Pancreas (tissue), 10 donors: ENCODE data around the gene CPLX1. TPM values are rescaled to one million over a fixed set of nuclear protein-coding genes. Genes with fewer than 3 reads are reported as not detected.

ENCODE experiments used
- ATAC-seq, 4 donors: fragments of 200-7000 bp; cut with Tn5 transposase; one replicate each; pipeline versions ENCODE4 v1.8.0 to v1.9.1; 2020; ENCODE audit warnings: mild to moderate bottlenecking in 4 of 4, moderate library complexity in 4 of 4
- DNase-seq, 6 donors: peaks; one replicate each; pipeline ENCODE4 v3.0.0-alpha.2; 2020
- FAIRE-seq: peaks from 2 replicates; lab custom pipeline; 2012; peaks lifted over from hg19 to GRCh38; lab: Jason Lieb, UNC
- H3K27ac ChIP-seq, 4 donors: fragments of 200-600 bp; sonication (generic); 1 replicate in 3 of 4; 2 replicates in 1 of 4; pipeline versions ENCODE4 v1.5.0 to v1.8.0; 2020
- H3K27me3 ChIP-seq, 4 donors: fragments of 200-600 bp; one replicate each; pipeline ENCODE4 v1.8.0; 2021
- H3K36me3 ChIP-seq, 3 donors: fragments of 200-600 bp; sonication (generic) in 1 of 3; one replicate each; pipeline versions ENCODE4 v1.5.0 to v1.8.0; 2020 to 2021
- H3K4me1 ChIP-seq, 3 donors: fragments of 200-600 bp; one replicate each; pipeline ENCODE4 v1.8.0; 2021
- H3K4me3 ChIP-seq, 4 donors: fragments of 200-600 bp; sonication (generic) in 2 of 4; one replicate each; pipeline versions ENCODE4 v1.5.0 to v1.8.0; 2020 to 2021
- H3K9me3 ChIP-seq, 4 donors: fragments of 200-600 bp; one replicate each; pipeline ENCODE4 v1.8.0; 2021
- WGBS, 2 donors: extraction: QIAGEN DNeasy Blood & Tissue Kit; methylation state at CpG; one replicate each; pipeline ENCODE4 v1.1.7; 2013; 5-methylcytosine and 5-hydroxymethylcytosine counted together
- intact Hi-C, 3 donors: fragments of 100-400 bp; cut with DNase I; formaldehyde crosslinking; loops; one replicate each; pipeline versions ENCODE4 v1.11.1 to v1.14.2; 2022
- polyA plus RNA-seq, 2 donors: library from polyadenylated mRNA; stranded (reverse); fragments of 200-250 nt; gene quantifications; one replicate each; pipeline ENCODE4 v1.2.3, GENCODE V29; 2013
- total RNA-seq, 6 donors: library from RNA; stranded (reverse); fragmentation: NEBNext Ultra II Directional in 4 of 6; extraction: Animal tissue kit (Norgen Biotek cat#: 25700) in 4 of 6; gene quantifications; one replicate each; pipeline versions ENCODE4 v1.2.1 to v1.2.4, GENCODE V29; 2021 to 2023
- TF ChIP-seq, protein P1 (sequence below), 4 donors: fragments of 200-600 bp; sonication (generic) in 3 of 4; IDR thresholded peaks; one replicate each; pipeline versions ENCODE4 v1.5.0 to v1.8.0; 2021; ENCODE audit warnings: antibody characterized with exemption in 4 of 4
- donor health status: healthy with polysubstance abuse.
- donor health status: DM: no; HTN: no; CAD: no; lungs with moderate emphysema.
- donor health status: DM: no; HTN: no; CAD: no.
- donor health status: control.
- donor health status: control.
- donor health status: Bipolar disorder and iron deficiency.
- donor health status: DM: yes; HTN: yes; CAD: no.
- donor health status: DM: no; HTN: no; CAD: no.
- donor health status: DM: no; HTN: no; CAD: no.
- donor health status: DM: yes; HTN: yes; CAD: no.

The CPLX1 gene
- total and polyA plus RNA-seq, 8 donors, result 0.51 to 7.7 (median 1.4) TPM

DNA sequence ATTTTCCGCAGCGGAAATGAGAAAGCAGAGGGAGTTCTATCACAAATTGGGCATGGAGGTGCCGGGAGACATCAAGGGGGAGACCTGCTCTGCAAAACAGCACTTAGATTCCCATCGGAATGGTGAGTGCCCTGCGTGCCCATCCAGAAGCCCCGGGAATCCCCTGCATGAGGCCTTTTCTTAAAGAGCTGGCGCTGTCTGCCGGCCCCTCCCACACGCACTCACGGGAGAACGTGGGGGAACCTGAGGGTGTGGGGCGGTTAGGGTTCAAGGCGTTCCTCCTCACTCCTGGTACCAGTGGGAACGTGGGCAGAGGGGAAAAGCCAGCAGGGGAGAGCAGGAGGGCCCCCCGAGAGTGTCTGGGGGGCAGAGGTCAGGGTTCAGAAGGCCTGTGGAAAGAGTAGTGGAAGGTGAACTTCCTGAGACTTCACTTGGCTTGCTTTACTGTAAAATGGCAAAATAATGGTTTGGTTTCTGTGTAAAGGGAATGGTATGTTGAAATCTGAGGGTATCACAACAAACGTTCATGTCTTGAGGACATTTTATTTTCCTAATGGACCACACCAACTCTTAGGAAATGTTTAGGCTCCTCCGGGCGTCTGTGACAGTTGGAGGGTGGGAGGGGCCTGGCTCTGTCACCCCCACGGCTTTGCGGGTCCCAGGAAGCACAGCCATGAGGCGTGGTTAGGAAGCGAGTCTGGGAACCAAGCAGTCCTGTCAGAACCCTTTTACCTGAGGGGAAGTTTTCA, 82.3 kb downstream of the CPLX1 start:
- DNase-seq, result peak in 2 of 6 donors; percentile 9 to 42
- 88 to 90% methylated on average over 22 of the region's 22 CpGs for WGBS, 2 donors
- peaks cover 0 to 6% (median 0%) of the 10 kb centered on the region in 3 donors for H3K36me3 ChIP-seq
- no peak overlapping the region for H3K27ac ChIP-seq
- FAIRE-seq, result no peak
- TF ChIP-seq, protein P1, sequence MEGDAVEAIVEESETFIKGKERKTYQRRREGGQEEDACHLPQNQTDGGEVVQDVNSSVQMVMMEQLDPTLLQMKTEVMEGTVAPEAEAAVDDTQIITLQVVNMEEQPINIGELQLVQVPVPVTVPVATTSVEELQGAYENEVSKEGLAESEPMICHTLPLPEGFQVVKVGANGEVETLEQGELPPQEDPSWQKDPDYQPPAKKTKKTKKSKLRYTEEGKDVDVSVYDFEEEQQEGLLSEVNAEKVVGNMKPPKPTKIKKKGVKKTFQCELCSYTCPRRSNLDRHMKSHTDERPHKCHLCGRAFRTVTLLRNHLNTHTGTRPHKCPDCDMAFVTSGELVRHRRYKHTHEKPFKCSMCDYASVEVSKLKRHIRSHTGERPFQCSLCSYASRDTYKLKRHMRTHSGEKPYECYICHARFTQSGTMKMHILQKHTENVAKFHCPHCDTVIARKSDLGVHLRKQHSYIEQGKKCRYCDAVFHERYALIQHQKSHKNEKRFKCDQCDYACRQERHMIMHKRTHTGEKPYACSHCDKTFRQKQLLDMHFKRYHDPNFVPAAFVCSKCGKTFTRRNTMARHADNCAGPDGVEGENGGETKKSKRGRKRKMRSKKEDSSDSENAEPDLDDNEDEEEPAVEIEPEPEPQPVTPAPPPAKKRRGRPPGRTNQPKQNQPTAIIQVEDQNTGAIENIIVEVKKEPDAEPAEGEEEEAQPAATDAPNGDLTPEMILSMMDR (IDR thresholded peaks at IDR 0.05), result no peak
- no peaks in the 10 kb centered on the region for H3K9me3 ChIP-seq
- H3K4me1 ChIP-seq, result no peaks in the 10 kb centered on the region
- no peak overlapping the region for H3K4me3 ChIP-seq
- H3K27me3 ChIP-seq, result no peaks in the 10 kb centered on the region
- ATAC-seq, result peak in 1 of 4 donors; percentile 23
- intact Hi-C loops, result no loop called here

DNA sequence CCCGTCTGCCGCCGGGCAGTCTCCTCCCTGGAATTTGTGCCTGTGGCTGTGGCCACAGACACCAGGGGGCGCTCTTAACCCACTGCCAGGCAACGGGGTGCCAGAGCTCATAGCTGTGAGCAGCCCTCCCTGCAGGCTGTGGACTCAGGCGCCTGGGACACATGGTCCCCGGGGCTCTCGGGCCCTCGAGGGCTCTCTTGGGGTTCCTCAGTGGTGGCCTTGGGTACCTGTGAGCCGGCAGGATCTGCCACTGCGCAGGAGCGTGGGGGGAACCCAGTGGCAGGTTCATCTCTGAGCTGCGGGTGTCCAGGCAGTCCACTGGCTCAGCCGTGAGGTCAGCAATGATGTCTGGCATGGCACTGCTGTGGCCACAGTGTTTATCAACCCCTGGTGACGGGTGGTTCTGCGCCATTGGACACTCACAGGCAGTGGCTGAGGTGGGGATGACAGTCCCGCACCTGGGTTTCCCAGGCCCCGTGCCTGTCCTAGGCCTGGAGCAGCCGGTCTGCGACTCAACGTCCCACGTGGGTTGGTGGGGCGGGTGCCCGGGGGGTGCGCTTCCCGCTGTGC, 83.1 kb downstream of the CPLX1 start:
- no peaks in the 10 kb centered on the region for H3K9me3 ChIP-seq
- intact Hi-C loops, result no loop called here
- H3K4me1 ChIP-seq, result no peaks in the 10 kb centered on the region
- FAIRE-seq (no peak), ATAC-seq (peak; percentile 58 to 91 (median 80)), DNase-seq (peak; percentile 33 to 78 (median 65))
- TF ChIP-seq, protein P1 (IDR thresholded peaks at IDR 0.05), result peak; percentile 63 to 81 (median 73)
- no peak overlapping the region for H3K4me3 ChIP-seq
- H3K27me3 ChIP-seq, result no peaks in the 10 kb centered on the region
- H3K36me3 ChIP-seq, result peaks cover 4 to 12% (median 4%) of the 10 kb centered on the region in 3 donors
- 81 to 85% methylated on average over 26 of the region's 26 CpGs for whole genome bisulfite sequencing, 2 donors
- no peak overlapping the region for H3K27ac ChIP-seq

DNA sequence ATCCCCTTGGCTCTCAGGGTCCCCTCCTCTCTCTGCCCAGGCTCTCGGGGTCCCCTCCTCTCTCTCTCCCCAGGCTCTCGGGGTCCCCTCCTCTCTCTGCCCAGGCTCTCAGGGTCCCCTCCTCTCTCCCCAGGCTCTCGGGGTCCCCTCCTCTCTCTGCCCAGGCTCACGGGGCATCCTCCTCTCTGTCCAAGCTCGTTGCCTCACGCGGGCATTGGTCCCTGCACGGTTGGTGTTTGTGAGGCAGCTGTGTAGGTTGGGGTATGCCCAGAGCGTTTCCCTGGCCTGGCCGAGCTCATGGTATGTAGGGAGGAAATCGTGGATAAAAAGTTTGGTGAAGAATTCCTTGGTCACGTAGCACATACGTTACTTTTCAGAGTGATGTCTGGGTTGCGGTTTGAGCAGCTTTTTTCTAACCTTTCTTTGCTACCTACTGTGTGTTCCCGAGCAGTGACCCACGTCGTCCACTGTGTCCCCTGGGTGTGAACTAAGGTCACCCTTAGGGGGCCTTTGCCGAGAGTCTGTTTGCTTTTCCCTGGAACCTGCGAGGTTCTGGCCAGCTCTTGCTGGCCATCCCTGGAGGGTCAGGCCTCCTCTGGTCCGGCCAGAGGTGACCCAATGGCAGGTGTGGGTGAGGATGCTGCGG, 83.7 kb downstream of the CPLX1 start:
- no peaks in the 10 kb centered on the region for H3K9me3 ChIP-seq
- DNase-seq, result peak in 1 of 6 donors; percentile 22
- intact Hi-C loops, result no loop called here
- no peak for FAIRE-seq
- TF ChIP-seq, protein P1 (IDR thresholded peaks at IDR 0.05), result no peak
- peak in 1 of 4 donors; percentile 14 for ATAC-seq
- no peak overlapping the region for H3K4me3 ChIP-seq
- H3K27me3 ChIP-seq, result no peaks in the 10 kb centered on the region
- 89 to 93% methylated on average over 21 of the region's 21 CpGs for WGBS, 2 donors
- H3K27ac ChIP-seq, result no peak overlapping the region
- H3K36me3 ChIP-seq, result peaks cover 8 to 18% (median 9%) of the 10 kb centered on the region in 3 donors
- H3K4me1 ChIP-seq, result no peaks in the 10 kb centered on the region

DNA sequence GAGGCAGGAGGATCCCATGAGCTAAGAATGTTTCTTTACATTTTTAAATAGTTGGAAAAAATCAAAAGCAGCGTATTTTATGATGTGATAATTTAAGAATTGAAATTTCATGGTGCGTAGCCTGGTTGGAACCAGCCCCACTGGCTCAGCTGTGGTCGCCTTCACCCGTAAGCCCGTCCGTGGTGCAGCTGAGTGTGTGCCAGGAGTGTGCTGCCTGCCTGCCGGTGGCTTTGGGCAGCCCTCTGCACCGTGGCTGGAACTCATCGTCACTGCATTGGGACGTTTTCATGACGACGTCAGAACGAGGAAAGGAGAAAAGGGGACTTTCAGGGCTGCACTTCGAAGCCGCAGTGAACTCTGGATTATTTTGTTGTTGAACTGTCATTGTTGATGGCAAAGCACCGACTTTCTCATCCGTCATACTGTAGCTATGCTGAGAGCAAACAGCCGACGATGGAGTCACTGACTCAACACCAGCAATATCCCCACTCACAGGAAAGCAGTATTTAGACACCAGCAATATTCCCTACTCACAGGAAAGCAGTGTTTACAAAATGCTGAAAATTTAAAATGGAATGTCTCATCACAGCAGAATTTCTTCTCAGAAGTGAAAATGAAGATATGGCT, 85.2 kb downstream of the CPLX1 start:
- H3K9me3 ChIP-seq, result no peaks in the 10 kb centered on the region
- TF ChIP-seq, protein P1 (IDR thresholded peaks at IDR 0.05), result no peak
- no peaks in the 10 kb centered on the region for H3K4me1 ChIP-seq
- intact Hi-C loops, result no loop called here
- H3K36me3 ChIP-seq, result peaks cover 9 to 20% (median 11%) of the 10 kb centered on the region in 3 donors
- H3K27ac ChIP-seq, result no peak overlapping the region
- 88 to 91% methylated on average over 19 of the region's 19 CpGs for WGBS, 2 donors
- no peak for FAIRE-seq
- DNase-seq, result peak in 1 of 6 donors; percentile 8
- H3K4me3 ChIP-seq, result no peak overlapping the region
- no peak for ATAC-seq
- no peaks in the 10 kb centered on the region for H3K27me3 ChIP-seq
